T47D (cell line): ENCODE measurements around the gene SLC15A3.

Experiments
- DNase-seq, 2 experiments: peaks; one replicate each; pipeline versions ENCODE4 v3.0.0 to v3.0.0-alpha.2; 2011 to 2012; ENCODE audit warnings: low read depth in 1 of 2, low spot score in 1 of 2
- JUND ChIP-seq: IDR thresholded peaks from 2 replicates; pipeline ENCODE4 v1.6.1; 2012; ENCODE audit warnings: low read depth
- in situ Hi-C: cut with HindIII; loops from 2 replicates; pipeline ENCODE4 v1.10.0; 2016; ENCODE audit warnings: low sequenced_read_pairs, low pct_unique_long_range_greater_than_20kb

The SLC15A3 gene

DNA sequence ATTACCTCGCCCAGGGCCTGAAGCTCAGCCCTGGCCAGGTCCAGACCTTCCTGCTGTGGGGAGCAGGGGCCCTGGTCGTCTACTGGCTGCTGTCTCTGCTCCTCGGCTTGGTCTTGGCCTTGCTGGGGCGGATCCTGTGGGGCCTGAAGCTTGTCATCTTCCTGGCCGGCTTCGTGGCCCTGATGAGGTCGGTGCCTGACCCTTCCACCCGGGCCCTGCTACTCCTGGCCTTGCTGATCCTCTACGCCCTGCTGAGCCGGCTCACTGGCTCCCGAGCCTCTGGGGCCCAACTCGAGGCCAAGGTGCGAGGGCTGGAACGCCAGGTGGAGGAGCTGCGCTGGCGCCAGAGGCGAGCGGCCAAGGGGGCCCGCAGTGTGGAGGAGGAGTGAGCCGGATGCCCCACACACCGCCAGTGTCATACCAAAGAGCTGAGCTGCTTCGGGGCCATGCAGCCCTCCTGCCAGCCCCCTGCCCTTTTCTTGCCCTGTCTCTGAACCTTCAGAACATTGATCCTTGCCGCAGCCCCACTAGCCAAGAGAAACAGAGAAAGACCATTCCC lies 30.1 kb downstream of the SLC15A3 start:
- no peak for TF ChIP-seq JUND
- in situ Hi-C loops: no loop called here
- DNase-seq: no peak

DNA sequence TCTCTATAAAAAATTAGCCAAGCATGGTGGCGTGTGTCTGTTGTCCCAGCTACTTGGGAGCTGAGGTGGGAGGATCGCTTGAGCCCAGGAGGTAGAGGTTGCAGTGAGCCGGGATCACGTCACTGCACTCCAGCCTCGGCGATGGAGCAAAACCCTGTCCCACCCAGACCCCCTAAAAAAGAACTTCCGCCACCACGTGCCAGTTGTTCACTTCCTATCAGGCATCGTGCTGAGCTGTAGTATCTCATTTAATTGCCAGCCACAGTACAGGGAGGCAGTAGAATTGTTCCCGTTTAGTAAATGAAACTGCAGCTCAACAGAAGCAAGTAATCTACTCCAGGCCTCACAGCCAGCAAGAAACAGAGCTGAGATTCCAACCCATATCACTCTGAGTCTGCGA lies 30.7 kb downstream of the SLC15A3 start:
- TF ChIP-seq JUND: no peak
- no peak for DNase-seq
- in situ Hi-C loops: no loop called here

DNA sequence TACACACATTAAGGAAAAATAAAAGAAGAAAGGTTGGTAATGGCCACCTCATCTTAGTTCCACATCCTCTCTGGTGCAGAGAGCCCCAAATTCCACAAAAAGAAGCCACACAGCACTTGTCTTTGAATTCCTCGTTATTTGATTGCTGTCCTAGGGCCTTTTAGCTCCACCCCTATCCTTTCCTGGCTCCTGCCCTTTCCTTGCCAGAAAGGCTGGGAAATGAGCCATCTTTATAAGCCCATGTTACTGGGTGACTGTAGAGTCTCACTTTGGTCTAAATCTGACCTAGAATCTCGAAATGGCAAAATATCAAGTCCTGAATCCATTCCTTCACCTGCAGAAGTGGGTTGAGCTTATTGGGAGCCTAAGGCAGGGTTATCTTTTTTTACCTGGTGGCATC lies 32.0 kb downstream of the SLC15A3 start:
- in situ Hi-C loops: no loop called here
- DNase-seq: no peak
- no peak for TF ChIP-seq JUND

DNA sequence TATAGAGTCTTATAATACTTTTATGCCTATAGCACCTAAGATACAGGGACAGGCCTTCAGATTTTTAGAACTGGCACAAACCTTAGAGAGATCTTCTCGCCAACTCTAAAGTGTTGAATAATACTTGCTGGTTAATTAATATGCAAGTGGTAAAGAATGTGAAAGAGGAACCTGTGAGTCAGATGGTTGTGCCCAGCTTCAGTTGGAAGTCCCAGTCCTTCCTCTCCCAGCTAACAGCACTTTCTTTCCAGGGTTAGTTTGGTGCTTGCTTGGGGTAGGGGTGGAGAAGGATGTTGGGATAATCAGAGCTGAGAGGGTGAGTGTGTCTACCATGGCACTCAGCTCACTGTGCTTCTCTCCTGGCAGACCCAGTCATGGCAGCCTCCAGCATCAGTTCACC lies 32.7 kb downstream of the SLC15A3 start:
- TF ChIP-seq JUND: no peak
- in situ Hi-C loops: no loop called here
- DNase-seq: no peak

DNA sequence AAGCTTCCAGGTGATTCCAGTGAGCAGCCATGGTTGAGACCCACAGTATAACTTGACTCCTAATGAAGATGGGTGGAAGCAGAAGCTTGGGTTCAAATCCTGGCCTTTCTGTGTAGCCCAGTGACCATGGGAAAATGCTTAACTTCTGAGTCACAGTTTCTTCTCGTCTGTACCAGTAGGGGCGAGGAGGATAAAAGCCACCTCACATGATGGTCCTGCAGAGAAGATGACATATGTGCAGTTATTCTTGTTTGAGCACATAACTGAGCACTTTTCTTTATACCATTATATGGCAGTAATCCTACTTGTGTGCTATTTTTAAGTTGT lies 33.1 kb downstream of the SLC15A3 start:
- DNase-seq: no peak
- TF ChIP-seq JUND: no peak
- in situ Hi-C loops: no loop called here

DNA sequence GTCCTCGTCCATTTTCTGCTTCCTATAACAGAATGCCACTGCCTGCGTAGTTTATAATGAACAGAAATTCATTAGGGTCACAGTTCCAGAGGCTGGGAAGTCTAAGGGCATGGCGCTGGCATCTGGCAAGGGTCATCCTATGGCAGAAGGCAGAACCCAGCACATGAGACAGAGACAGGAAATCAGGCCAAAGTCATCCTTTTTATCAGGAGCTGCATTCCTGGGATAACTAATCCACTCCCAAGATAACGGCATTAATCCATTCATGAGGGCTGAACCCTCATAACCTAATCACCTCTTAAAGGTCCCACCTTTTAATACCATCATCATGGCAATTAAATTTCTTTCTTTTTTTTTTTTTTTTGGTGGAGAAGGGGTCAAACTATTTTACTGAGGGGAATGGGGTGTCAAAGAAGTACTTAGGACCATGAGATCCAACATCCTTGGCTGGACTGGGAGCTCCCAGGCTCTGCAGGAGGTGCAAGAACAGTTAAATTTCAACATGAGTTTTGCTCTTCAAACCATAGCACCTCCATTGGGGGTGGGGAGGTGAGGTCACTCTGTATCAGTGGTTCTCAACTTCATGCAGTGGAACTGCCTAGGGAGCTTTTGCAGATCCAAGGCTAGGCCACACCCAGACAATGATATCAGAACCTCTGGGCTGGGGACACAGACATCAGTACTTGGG lies 33.6 kb downstream of the SLC15A3 start:
- no peak for DNase-seq
- no peak for TF ChIP-seq JUND
- in situ Hi-C loops: no loop called here

DNA sequence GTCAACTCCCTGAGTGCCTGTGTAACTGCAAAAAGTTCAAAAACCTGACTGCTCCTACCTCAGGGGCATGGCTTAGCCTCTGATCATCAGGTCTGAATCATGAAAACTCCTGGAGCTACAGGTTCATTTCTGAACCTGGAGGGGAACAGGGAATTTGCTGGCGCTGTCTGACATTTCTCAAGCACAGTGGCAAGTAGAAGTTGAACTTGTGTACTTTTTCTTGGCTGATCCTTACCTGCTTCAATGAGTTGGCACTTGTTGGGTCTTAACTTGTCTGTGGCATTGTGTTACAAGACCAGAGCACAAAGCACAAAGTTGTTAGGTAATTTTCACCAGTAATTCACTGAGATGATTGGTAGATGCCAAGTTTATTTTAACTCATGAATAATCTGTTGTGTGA lies 34.7 kb downstream of the SLC15A3 start:
- no peak for TF ChIP-seq JUND
- DNase-seq: no peak
- in situ Hi-C loops: no loop called here

DNA sequence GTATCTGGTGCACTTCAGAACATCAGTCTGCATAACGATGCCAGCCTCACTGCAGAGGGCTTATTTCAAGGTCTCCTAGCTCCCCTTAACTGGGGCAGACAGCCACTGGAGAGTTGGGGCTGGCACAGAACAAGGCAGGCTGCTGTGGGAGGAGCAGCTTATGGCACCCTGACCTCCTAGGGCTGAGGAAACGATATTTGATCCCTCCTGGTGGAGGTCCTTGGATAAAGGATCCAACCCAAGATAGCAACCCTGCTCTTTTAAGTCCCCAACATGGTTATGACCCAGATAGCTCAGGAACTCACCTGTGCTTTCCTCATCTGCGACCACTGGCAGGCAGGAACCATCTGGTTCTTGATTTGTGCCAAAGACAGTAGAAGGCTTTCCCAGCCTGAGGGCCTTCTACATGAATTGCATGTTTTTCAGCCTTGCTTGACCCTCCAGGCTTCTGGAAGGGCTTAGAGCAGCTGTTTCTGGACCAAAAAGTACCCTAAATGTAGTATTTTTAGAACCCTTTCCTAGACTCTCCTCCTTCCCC lies 35.2 kb downstream of the SLC15A3 start:
- no peak for DNase-seq
- no peak for TF ChIP-seq JUND
- in situ Hi-C loops: no loop called here

DNA sequence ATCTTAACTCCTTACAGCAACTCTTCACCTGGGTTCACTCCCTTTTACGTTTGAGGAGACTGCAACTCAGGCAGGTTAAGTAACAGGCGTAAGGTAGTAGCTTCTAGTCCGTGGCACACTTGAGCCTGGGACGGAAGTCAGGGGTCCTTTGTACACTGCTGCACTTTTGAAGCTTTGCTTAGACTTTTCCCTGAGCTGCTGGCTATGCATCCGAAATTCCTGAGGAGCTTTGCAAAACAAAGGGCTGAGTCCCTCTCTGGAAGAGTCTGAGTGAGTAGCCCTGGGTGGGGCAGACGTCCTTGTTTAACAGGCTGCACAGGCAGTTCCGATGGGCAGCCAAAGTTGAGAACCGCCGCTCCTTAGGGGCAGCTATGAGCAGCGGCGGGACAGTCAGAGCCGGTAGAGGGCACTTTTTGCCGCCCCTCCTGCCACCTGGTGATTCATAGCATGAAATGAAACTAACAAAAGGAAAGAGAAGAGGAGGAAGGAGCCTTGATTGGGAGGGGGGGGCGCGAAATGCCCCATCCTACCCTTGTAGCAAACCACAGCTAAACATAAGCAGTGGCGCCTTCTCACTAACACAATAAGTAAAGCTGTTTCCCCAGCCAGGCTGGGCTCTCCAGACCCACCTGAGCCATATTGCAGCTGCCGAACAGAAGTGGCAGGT lies 36.6 kb downstream of the SLC15A3 start:
- DNase-seq: peak; percentile 82 to 86
- in situ Hi-C loops: no loop called here
- TF ChIP-seq JUND: no peak

DNA sequence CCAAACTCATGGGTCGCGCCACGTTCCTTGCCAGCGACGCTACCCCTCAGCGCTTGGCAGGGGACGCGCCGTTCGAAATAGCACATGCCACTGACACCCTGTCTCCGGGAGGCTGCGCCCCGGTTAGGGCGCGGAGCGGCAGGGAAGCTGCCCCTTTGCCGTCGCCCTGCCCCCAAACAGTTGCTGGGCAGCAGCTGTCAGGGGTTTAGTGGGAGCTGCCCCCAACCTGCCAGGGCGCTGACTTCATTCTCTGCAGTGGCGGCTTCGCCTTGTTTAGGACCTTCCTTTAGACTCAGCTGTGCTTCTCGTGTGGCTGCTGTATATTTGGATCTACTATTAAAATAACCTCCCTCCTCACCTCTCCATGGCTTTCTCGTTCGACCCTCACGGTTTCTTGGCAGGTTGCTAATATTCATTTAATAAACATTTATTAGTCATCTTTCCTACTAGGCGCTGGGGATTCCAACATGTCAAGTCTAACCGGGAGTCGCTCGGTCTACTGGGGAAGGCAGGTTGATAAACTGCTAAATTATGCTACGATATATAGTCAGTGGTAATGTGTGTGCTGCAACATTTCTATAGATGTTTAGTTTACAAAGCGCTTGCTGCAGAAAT lies 37.2 kb downstream of the SLC15A3 start:
- peak in 1 of 2 experiments; percentile 27 for DNase-seq
- no peak for TF ChIP-seq JUND
- in situ Hi-C loops: no loop called here

DNA sequence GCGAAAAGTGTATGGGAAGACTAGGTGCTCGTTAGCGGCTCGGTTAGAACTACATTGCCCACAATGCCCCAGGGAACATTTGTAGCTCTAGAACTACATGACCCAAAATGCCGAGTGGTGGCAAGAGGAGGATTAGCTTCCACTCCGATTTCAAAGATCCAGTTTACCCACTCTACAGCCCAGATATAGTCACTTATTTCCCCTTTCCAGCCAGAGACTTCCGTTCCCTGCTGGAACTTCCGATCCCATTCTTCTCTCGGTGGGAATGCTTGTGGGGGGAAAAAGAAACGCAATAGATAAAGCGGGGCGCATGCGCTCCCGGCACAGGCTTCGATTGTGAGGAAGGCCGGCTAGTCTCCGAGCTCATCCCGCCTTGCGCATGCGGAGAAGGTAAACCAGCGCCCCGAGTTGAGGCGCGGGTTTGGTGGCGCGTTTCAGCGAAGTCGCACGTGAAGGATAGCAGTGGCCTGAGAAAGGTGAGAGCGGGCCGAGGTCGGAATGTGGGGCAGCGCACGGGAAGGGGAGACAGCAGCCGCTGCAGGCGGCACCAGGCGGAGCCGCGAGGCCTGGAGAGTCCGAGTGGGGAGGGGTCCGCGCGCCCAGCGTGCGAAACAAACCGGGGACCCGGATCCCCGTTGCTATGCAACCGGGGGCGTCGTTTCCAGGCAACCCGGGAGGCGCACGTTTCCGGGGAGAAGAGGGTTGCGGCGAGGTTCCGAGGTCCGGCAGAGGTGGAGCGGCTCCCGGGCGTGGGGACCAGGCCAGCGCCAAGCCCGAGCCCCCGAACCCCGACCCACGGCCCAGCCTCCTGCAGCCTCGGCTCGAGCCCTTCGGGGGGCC lies 38.0 kb downstream of the SLC15A3 start, which contains the start of gene TMEM109:
Gene TMEM109 (plus strand): TSS at position 366 of the 840 bp plus-strand sequence. CDS start 5,536 bp downstream, outside the sequence.
- in situ Hi-C loops: no loop called here
- DNase-seq: peak; percentile 95 to 97
- no peak for TF ChIP-seq JUND

DNA sequence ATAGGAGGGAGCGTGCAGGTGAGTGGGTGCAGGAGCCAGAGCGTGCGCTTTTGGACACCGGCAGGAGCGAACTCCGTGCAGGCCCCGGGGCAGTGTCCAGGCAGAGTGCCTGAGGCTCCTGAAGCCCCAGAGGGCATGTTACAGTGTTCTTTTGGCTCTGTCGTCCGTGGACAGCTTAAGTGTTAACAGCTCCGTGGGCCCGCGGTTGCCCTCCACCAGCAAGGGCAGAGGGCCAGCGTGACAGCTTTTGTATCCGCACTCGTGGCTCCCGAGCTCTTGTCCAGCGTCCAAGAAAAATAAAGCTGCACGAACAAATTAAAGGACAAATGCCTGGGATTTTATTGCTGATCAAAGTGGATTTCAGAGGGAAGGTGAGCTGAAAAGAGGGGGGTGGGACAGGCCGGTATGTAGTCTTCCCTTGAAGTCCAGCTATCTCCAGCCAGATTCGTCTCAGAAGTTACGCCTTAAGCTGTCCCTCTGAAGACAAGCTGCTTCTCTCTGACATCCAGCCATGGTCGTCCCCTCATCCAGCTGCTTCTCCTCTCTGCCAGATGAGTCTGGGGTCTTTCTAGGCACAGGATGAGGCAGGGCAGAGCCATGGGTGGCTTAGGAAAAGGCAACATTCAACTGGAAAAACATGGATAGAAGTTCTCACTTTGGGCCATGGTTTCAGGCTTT lies 39.0 kb downstream of the SLC15A3 start:
- TF ChIP-seq JUND: no peak

More for the DNA sequence above, 39.0 kb downstream of the SLC15A3 start:
- in situ Hi-C loops: no loop called here
- no peak for DNase-seq
